Breast epithelium (tissue), 4 donors: ENCODE results near the gene SLC22A14. TPM values are rescaled to one million over a fixed set of nuclear protein-coding genes. Genes with fewer than 3 reads are reported as not detected.

Experiments used
- DNase-seq, 2 donors: peaks; one replicate each; pipeline ENCODE4 v3.0.0-alpha.2; 2019; ENCODE audit warnings: low spot score in 2 of 2
- H3K27ac ChIP-seq, 2 donors: fragments of 200-600 bp; sonication (generic) in 1 of 2; one replicate each; pipeline ENCODE4 v1.5.1; 2016 to 2019; ENCODE audit warnings: mild to moderate bottlenecking in 1 of 2
- H3K27me3 ChIP-seq, 2 donors: fragments of 200-600 bp; sonication (generic) in 1 of 2; one replicate each; pipeline versions ENCODE4 v1.5.1 to v1.6.0; 2017 to 2019; ENCODE audit warnings: control low read depth in 1 of 2, mild to moderate bottlenecking in 1 of 2
- H3K36me3 ChIP-seq: fragments of 200-600 bp; one replicate; pipeline ENCODE4 v1.5.1; 2019
- H3K4me1 ChIP-seq, 2 donors: fragments of 200-600 bp; sonication (generic); one replicate each; pipeline ENCODE4 v1.5.1; 2016 to 2019; ENCODE audit warnings: control low read depth in 1 of 2
- H3K4me3 ChIP-seq, 3 donors: fragments of 200-600 bp; sonication (generic); 1 replicate in 2 of 3; 2 replicates in 1 of 3; pipeline ENCODE4 v1.5.1; 2016 to 2019; ENCODE audit warnings: mild to moderate bottlenecking in 3 of 3, moderate library complexity in 2 of 3
- H3K9me3 ChIP-seq, 2 donors: fragments of 200-600 bp; sonication (generic) in 1 of 2; one replicate each; pipeline ENCODE4 v1.5.1; 2016 to 2019; ENCODE audit warnings: control low read depth in 1 of 2
- CTCF ChIP-seq, 3 donors: fragments of 450-650 bp; IDR thresholded peaks; one replicate each; pipeline ENCODE4 v1.5.1; 2016 to 2017; ENCODE audit warnings: antibody characterized with exemption in 3 of 3, mild to moderate bottlenecking in 3 of 3, moderate library complexity in 3 of 3
- POLR2A ChIP-seq: fragments of 450-650 bp; IDR thresholded peaks from one replicate; pipeline ENCODE4 v1.6.1; 2016; ENCODE audit warnings: antibody characterized with exemption, mild to moderate bottlenecking, moderate library complexity
- POLR2AphosphoS5 ChIP-seq, 3 donors: sonication (generic); formaldehyde crosslinking; IDR thresholded peaks; one replicate each; pipeline ENCODE4 v1.6.1; 2017; ENCODE audit warnings: antibody characterized with exemption in 3 of 3
- intact Hi-C: fragments of 100-400 bp; cut with DNase I; formaldehyde crosslinking; loops from one replicate; pipeline ENCODE4 v1.15.1; 2023; ENCODE audit warnings: low total_unique reads
- total RNA-seq, 3 donors: library from RNA; depleted of rRNA; stranded (reverse); fragments of >200 nt; gene quantifications; one replicate each; pipeline ENCODE4 v1.1.0, GENCODE V29; 2016

The SLC22A14 gene
- total RNA-seq, 3 donors from 2014 or later = 0.29 TPM; not detected in 2

DNA sequence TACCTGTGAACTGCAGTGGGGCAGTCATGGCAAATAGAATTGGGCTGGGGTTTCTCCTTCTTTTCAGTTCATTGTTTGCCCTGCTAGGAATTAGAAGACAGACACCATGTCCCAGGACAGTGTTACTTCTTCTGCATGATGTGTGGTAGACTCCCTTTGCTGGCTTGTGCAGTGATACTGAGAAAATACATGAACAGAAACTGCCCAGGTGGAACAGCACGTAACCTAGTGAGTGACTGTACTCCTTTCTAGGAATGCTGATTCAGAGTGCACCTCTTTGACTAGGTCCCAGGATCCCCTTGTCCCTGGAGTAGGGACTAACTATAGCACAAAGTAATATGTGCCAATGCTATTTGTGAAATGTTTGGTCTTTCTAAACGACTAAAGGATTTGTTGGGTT, 27.2 kb upstream of the SLC22A14 start:
- Histone ChIP-seq H3K4me1 (no peaks in the 10 kb centered on the region), H3K4me3 (no peak overlapping the region), H3K36me3 (peaks cover 6% of the 10 kb centered on the region), H3K27ac (no peak overlapping the region), H3K27me3 (no peaks in the 10 kb centered on the region), H3K9me3 (no peaks in the 10 kb centered on the region)
- intact Hi-C loops = no loop called here
- DNase-seq = no peak
- no peak for TF ChIP-seq CTCF (IDR thresholded peaks at IDR 0.05)
- no peak for TF ChIP-seq POLR2AphosphoS5 (IDR thresholded peaks at IDR 0.05)
- TF ChIP-seq POLR2A = no peak

DNA sequence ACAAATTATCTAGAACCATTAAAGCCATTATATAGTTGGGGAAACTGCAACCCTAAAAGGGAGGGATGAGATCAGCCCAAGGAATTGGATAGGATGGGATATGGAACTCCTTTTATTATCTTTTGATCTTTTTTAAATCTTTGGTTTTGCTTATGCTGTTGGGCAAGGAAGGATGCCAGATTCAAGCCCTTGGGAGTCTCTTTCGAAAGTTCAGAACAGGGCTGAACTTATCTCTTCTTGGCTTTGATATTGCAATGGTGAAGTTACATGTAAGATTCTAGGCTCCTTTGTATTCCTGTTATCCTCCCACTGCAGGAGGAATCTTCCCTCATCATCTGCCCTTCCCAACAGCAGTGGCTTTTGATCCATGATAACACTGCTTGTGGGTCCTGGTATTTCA, 26.5 kb upstream of the SLC22A14 start:
- Histone ChIP-seq H3K27me3 (no peaks in the 10 kb centered on the region), H3K36me3 (peaks cover 6% of the 10 kb centered on the region), H3K4me1 (no peaks in the 10 kb centered on the region), H3K9me3 (no peaks in the 10 kb centered on the region), H3K27ac (no peak overlapping the region), H3K4me3 (no peak overlapping the region)
- no peak for TF ChIP-seq POLR2AphosphoS5 (IDR thresholded peaks at IDR 0.05)
- no peak for TF ChIP-seq CTCF (IDR thresholded peaks at IDR 0.05)
- no peak for TF ChIP-seq POLR2A
- no peak for DNase-seq
- intact Hi-C loops = no loop called here

- intact Hi-C loops = no loop called here
- no peak overlapping the region for H3K4me3 ChIP-seq
- no peak for DNase-seq
- TF ChIP-seq POLR2AphosphoS5 (IDR thresholded peaks at IDR 0.05) (no peak), POLR2A (no peak), CTCF (IDR thresholded peaks at IDR 0.05) (no peak)
- no peaks in the 10 kb centered on the region for H3K9me3 ChIP-seq
- H3K27ac ChIP-seq = no peak overlapping the region
- H3K4me1 ChIP-seq = no peaks in the 10 kb centered on the region
- H3K36me3 ChIP-seq = peaks cover 6% of the 10 kb centered on the region
- no peaks in the 10 kb centered on the region for H3K27me3 ChIP-seq
These were observed 24.5 kb upstream of the SLC22A14 start for GRCh38 chr3:38257583-38257982.

DNA sequence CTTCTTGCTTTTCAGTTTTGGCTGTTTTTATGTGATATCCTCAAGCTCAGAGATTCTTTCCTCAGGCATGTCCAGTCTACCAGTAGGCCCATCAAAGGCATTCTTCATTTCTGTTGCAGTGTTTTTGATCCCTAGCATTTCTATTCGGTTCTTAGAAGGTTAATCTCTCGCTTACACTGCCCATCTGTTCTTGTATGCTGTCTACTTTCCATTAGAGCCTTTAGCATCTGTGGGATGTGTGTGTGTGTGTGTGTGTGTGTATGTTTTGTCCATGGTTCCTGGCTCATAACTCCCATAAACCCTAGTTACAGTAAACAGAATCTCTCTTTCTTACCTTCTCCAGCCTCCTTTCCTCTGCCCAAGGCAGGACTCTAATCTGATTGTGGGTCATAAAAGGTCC, 21.6 kb upstream of the SLC22A14 start:
- no peak for TF ChIP-seq CTCF (IDR thresholded peaks at IDR 0.05)
- no peak for TF ChIP-seq POLR2A
- TF ChIP-seq POLR2AphosphoS5 (IDR thresholded peaks at IDR 0.05) = no peak
- Histone ChIP-seq H3K4me1 (no peaks in the 10 kb centered on the region), H3K27ac (no peak overlapping the region), H3K36me3 (no peaks in the 10 kb centered on the region), H3K27me3 (no peaks in the 10 kb centered on the region), H3K9me3 (no peaks in the 10 kb centered on the region), H3K4me3 (no peak overlapping the region)
- DNase-seq = no peak
- intact Hi-C loops = no loop called here

DNA sequence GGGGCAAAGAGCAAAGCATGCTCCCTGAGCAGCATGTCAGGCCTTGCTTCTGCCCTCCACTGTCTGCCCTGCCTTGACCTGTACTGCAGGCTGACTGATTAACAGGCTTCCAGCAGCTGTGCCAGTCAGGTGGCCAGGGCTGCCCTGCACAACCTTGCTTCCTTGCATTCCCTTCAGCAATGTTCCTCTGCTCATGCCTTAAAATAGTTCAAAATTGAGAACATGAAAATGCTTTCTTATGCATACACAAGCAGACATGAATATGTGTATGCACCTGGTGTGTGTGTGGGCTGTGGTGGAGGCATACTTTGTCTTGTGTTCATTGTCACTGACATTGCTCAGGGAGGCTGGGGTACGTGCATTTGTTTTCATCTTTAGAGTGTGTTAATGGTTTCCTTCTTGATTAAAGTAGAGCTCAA, 17.7 kb upstream of the SLC22A14 start:
- Histone ChIP-seq H3K27ac (no peak overlapping the region), H3K27me3 (no peaks in the 10 kb centered on the region), H3K9me3 (no peaks in the 10 kb centered on the region), H3K36me3 (no peaks in the 10 kb centered on the region), H3K4me3 (no peak overlapping the region), H3K4me1 (no peaks in the 10 kb centered on the region)
- intact Hi-C loops = no loop called here
- TF ChIP-seq CTCF (IDR thresholded peaks at IDR 0.05) (no peak), POLR2AphosphoS5 (IDR thresholded peaks at IDR 0.05) (no peak), POLR2A (no peak)
- DNase-seq = no peak
